Measurements from ENCODE around the gene NMRK2.
"Not testable (repeated sequence)": the region's sequence is repeated elsewhere in the genome, so short reads cannot be mapped to it uniquely, and the experiment has no call there.

NMRK2 gene

GRCh38 chr19:3966051-3967017 lies 33.5 kb downstream of the NMRK2 start:
- no peak for DNase-seq

GRCh38 chr19:3967983-3968382 lies 35.1 kb downstream of the NMRK2 start:
- not testable (repeated sequence) for DNase-seq

- DNase-seq, result no peak
These were observed 35.9 kb downstream of the NMRK2 start for GRCh38 chr19:3968556-3969434.

GRCh38 chr19:3969435-3970312 lies 36.8 kb downstream of the NMRK2 start:
- DNase-seq, result no peak

- no peak for DNase-seq
These were observed 37.5 kb downstream of the NMRK2 start for GRCh38 chr19:3970313-3970807.

- DNase-seq, result peak; percentile 96
These were observed 38.1 kb downstream of the NMRK2 start, which contains the start of gene DAPK3 for GRCh38 chr19:3970808-3971598. Gene DAPK3, minus strand, starts transcription at chr19:3971099. Its CDS starts 1,364 bp downstream, at chr19:3969735.

GRCh38 chr19:3975144-3975543 lies 42.3 kb downstream of the NMRK2 start:
- DNase-seq, result no peak

GRCh38 chr19:3975637-3976087 lies 42.8 kb downstream of the NMRK2 start:
- no peak for DNase-seq

- peak; percentile 40 for DNase-seq
These were observed 43.8 kb downstream of the NMRK2 start for GRCh38 chr19:3976495-3977241.

GRCh38 chr19:3977242-3978143 lies 44.6 kb downstream of the NMRK2 start:
- DNase-seq, result peak; percentile 27

GRCh38 chr19:3978145-3978544 lies 45.3 kb downstream of the NMRK2 start:
- DNase-seq, result no peak

GRCh38 chr19:3979289-3979673 lies 46.4 kb downstream of the NMRK2 start:
- peak; percentile 22 for DNase-seq

GRCh38 chr19:3979674-3980352 lies 46.9 kb downstream of the NMRK2 start:
- DNase-seq, result peak; percentile 21

- DNase-seq, result no peak
These were observed 47.7 kb downstream of the NMRK2 start for GRCh38 chr19:3980353-3981251.

GRCh38 chr19:3981373-3981735 lies 48.5 kb downstream of the NMRK2 start:
- DNase-seq, result no peak

- no peak for DNase-seq
These were observed 49.1 kb downstream of the NMRK2 start for GRCh38 chr19:3981736-3982681.

All from activated CD4-positive, alpha-beta T cell treated with anti-CD3 and anti-CD28 coated beads for 48 hours (primary cell).